SKM-1 treated with dmso at 0.1 percent for 144 hours (cell line): ENCODE measurements around the gene SP7.

Source experiments
- DNase-seq: peaks from one replicate; lab custom pipeline; 2025; ENCODE audit not compliant: unreplicated experiment; lab: John Stamatoyannopoulos, UW

Gene SP7

GRCh38 chr12:53279283-53279869, 56.8 kb downstream of the SP7 start:
- DNase-seq = no peak

- no peak for DNase-seq
These were observed 58.2 kb downstream of the SP7 start for GRCh38 chr12:53277981-53278380.
